ENCODE measurements around the gene PYURF. TPM values are rescaled to one million over a fixed set of nuclear protein-coding genes. Genes with fewer than 3 reads are reported as not detected.

Gene PYURF
- total RNA-seq, 1 experiment from 2014 or later = 37.6 TPM

DNA sequence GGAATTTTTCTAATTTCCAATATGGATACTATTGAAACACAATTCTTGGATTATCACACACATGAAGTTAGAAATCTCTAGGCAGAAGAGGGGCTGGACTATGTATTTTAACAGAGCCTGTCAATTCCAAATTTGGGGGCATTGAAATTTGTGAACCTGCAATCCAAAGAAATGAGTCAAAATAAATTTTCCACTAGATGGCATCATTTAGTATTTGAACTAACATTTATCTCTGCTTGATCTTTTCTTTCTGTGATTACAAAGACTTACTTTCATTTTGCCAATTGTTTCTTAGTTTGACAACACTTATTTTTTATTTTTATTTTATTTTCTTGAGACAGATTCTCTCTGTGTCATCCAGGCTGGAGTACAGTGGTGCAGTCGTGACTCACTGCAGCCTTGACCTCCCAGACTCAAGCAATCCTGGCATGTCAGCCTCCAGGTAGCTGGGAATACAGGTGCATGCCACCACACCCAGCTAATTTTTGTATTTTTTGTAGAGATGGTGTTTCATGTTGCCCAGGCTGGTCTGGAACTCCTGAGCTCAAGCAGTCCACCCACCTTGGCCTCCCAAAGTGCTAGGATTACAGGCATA, 2.7 kb upstream of the PYURF start:
- no peak for DNase-seq (ENCODE audit: low read depth, low spot score)
- H3K27ac ChIP-seq (ENCODE audit: low read length) = no peak overlapping the region
- intact Hi-C loops (cut with micrococcal nuclease; ENCODE audit: unreplicated experiment) (loop anchor here (2.0 to 5.0 kb wide), 2 partner anchors 132 to 496 kb away; no protein-coding TSS in a partner anchor), in situ Hi-C loops (cut with HindIII; ENCODE audit: low pct_unique_long_range_greater_than_20kb, low sequenced_read_pairs) (no loop called here)
- BruUV-seq (replicated peaks) = no TSS peak
- CTCF ChIA-PET = interaction anchor here (0.7 kb wide), 1 partner anchor 293 kb away, joined by 3 read pairs; no protein-coding TSS in a partner anchor
- peaks cover 3% of the 10 kb centered on the region for H3K4me1 ChIP-seq (ENCODE audit: control insufficient read depth, insufficient read depth, low read length)
- POLR2A ChIA-PET = no interaction called here
- H3K4me3 ChIP-seq (ENCODE audit: low read depth in 2 of 2, low read length in 2 of 2) = no peak overlapping the region
- H3K9me3 ChIP-seq (ENCODE audit: control insufficient read depth, insufficient read depth, low read depth, low read length) = no peaks in the 10 kb centered on the region
- no peak for TF ChIP-seq POLR2AphosphoS5 (IDR thresholded peaks at IDR 0.05; ENCODE audit: low read depth, low read length)
- TF ChIP-seq, protein P1, sequence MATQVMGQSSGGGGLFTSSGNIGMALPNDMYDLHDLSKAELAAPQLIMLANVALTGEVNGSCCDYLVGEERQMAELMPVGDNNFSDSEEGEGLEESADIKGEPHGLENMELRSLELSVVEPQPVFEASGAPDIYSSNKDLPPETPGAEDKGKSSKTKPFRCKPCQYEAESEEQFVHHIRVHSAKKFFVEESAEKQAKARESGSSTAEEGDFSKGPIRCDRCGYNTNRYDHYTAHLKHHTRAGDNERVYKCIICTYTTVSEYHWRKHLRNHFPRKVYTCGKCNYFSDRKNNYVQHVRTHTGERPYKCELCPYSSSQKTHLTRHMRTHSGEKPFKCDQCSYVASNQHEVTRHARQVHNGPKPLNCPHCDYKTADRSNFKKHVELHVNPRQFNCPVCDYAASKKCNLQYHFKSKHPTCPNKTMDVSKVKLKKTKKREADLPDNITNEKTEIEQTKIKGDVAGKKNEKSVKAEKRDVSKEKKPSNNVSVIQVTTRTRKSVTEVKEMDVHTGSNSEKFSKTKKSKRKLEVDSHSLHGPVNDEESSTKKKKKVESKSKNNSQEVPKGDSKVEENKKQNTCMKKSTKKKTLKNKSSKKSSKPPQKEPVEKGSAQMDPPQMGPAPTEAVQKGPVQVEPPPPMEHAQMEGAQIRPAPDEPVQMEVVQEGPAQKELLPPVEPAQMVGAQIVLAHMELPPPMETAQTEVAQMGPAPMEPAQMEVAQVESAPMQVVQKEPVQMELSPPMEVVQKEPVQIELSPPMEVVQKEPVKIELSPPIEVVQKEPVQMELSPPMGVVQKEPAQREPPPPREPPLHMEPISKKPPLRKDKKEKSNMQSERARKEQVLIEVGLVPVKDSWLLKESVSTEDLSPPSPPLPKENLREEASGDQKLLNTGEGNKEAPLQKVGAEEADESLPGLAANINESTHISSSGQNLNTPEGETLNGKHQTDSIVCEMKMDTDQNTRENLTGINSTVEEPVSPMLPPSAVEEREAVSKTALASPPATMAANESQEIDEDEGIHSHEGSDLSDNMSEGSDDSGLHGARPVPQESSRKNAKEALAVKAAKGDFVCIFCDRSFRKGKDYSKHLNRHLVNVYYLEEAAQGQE (IDR thresholded peaks at IDR 0.05; ENCODE audit: insufficient read depth in 1 of 2, low read depth in 2 of 2, low read length in 1 of 2) = no peak
- TF ChIP-seq, protein P2, sequence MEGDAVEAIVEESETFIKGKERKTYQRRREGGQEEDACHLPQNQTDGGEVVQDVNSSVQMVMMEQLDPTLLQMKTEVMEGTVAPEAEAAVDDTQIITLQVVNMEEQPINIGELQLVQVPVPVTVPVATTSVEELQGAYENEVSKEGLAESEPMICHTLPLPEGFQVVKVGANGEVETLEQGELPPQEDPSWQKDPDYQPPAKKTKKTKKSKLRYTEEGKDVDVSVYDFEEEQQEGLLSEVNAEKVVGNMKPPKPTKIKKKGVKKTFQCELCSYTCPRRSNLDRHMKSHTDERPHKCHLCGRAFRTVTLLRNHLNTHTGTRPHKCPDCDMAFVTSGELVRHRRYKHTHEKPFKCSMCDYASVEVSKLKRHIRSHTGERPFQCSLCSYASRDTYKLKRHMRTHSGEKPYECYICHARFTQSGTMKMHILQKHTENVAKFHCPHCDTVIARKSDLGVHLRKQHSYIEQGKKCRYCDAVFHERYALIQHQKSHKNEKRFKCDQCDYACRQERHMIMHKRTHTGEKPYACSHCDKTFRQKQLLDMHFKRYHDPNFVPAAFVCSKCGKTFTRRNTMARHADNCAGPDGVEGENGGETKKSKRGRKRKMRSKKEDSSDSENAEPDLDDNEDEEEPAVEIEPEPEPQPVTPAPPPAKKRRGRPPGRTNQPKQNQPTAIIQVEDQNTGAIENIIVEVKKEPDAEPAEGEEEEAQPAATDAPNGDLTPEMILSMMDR (IDR thresholded peaks at IDR 0.05) = peak; percentile 28; the same call in 1 of the 2 replicates
- TF ChIP-seq SIN3A (IDR thresholded peaks at IDR 0.05; ENCODE audit: borderline replicate concordance, insufficient read depth, low read depth, low read length) = no peak
- TF ChIP-seq TCF7L2 (IDR thresholded peaks at IDR 0.05; ENCODE audit: low read depth, low read length) = no peak
- ATAC-seq = no peak
- H3K27me3 ChIP-seq (ENCODE audit: control insufficient read depth, insufficient read depth, low read length) = no peaks in the 10 kb centered on the region
- H3K36me3 ChIP-seq (ENCODE audit: control insufficient read depth, insufficient read depth, low read length) = peaks cover 3% of the 10 kb centered on the region

DNA sequence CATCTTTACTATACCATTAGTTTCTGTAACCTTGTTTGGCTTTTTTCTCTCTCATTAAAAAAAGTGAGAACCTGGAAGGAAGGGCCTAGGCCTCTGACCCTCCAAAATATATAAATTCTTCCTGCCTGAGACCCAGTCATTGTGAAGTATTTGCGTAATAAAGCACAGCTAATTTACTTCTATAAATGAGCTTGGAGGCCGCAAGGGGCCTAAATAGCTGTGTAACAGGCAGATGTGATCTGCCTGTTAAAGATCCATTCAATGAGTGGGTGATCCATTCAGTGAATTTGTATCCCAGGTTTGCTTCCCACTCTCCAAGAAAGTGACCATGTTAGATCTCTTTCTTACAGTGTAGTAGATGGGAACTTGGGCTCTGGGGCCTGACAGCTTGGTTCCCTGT, 595 bp upstream of the PYURF start:
- intact Hi-C loops (cut with micrococcal nuclease; ENCODE audit: unreplicated experiment) (no loop called here), in situ Hi-C loops (cut with HindIII; ENCODE audit: low pct_unique_long_range_greater_than_20kb, low sequenced_read_pairs) (no loop called here)

More for the DNA sequence above, 595 bp upstream of the PYURF start:
- CTCF ChIA-PET = no interaction called here
- Histone ChIP-seq H3K36me3 (ENCODE audit: control insufficient read depth, insufficient read depth, low read length) (peaks cover 6% of the 10 kb centered on the region), H3K9me3 (ENCODE audit: control insufficient read depth, insufficient read depth, low read depth, low read length) (no peaks in the 10 kb centered on the region), H3K27ac (ENCODE audit: low read length) (peak overlapping the region; percentile 84), H3K4me1 (ENCODE audit: control insufficient read depth, insufficient read depth, low read length) (peaks cover 3% of the 10 kb centered on the region), H3K4me3 (ENCODE audit: low read depth in 2 of 2, low read length in 2 of 2) (peak overlapping the region; percentile 82 to 87), H3K27me3 (ENCODE audit: control insufficient read depth, insufficient read depth, low read length) (no peaks in the 10 kb centered on the region)
- BruUV-seq (replicated peaks) = no TSS peak
- ATAC-seq = no peak
- POLR2A ChIA-PET = interaction anchor here (0.7 kb wide), 1 partner anchor 316 kb away, joined by 10 read pairs; no protein-coding TSS in a partner anchor
- TF ChIP-seq POLR2AphosphoS5 (IDR thresholded peaks at IDR 0.05; ENCODE audit: low read depth, low read length) (no peak), TCF7L2 (IDR thresholded peaks at IDR 0.05; ENCODE audit: low read depth, low read length) (no peak), SIN3A (IDR thresholded peaks at IDR 0.05; ENCODE audit: borderline replicate concordance, insufficient read depth, low read depth, low read length) (no peak)
- TF ChIP-seq, protein P1 (IDR thresholded peaks at IDR 0.05; ENCODE audit: insufficient read depth in 1 of 2, low read depth in 2 of 2, low read length in 1 of 2) = no peak
- TF ChIP-seq, protein P2 (IDR thresholded peaks at IDR 0.05) = no peak
- no peak for DNase-seq (ENCODE audit: low read depth, low spot score)

All from Panc1 (cell line).